H1 (cell line): ENCODE data around the gene APAF1. TPM values are rescaled to one million over a fixed set of nuclear protein-coding genes. Genes with fewer than 3 reads are reported as not detected.
A peak's percentile ranks its signal among the peaks of the same experiment; 100 is the strongest.

Experiments
- CTCF ChIA-PET: fragments of 300-600 bp; sonication (Branson Sonifier 250); formaldehyde crosslinking; loops from one replicate; lab custom pipeline; 2021; ENCODE audit not compliant: partially characterized antibody; lab: Charles Lee
- POLR2A ChIA-PET: fragments of 300-600 bp; sonication (Branson Sonifier 250); formaldehyde crosslinking; loops from one replicate; lab custom pipeline; 2021; ENCODE audit warnings: inconsistent platforms; ENCODE audit not compliant: partially characterized antibody; lab: Charles Lee
- DNase-seq, 2 experiments: peaks; one replicate each; pipeline versions ENCODE4 v3.0.0 to v3.0.0-alpha.2; 2010 to 2022; ENCODE audit warnings: low spot score in 2 of 2, low read depth in 1 of 2, mixed read lengths in 1 of 2
- FAIRE-seq: peaks from 2 replicates; lab custom pipeline; 2011; peaks lifted over from hg19 to GRCh38; lab: Jason Lieb, UNC
- H2AFZ ChIP-seq: 2 replicates; pipeline ENCODE4 v1.8.1; 2012; ENCODE audit warnings: low read length, inconsistent platforms
- H2AK5ac ChIP-seq: 2 replicates; pipeline ENCODE4 v1.6.1; 2013; ENCODE audit warnings: low read depth, low read length
- H2BK120ac ChIP-seq: replicated peaks from 2 replicates; pipeline ENCODE3; 2013; ENCODE audit warnings: low read depth, low read length, inconsistent platforms
- H2BK12ac ChIP-seq: 2 replicates; pipeline ENCODE4 v1.6.1; 2013; ENCODE audit warnings: low read depth, low read length
- H2BK15ac ChIP-seq: 2 replicates; pipeline ENCODE4 v1.6.1; 2013; ENCODE audit warnings: low read length
- H2BK20ac ChIP-seq: 2 replicates; pipeline ENCODE4 v1.6.1; 2013; ENCODE audit warnings: low read length
- H2BK5ac ChIP-seq: 2 replicates; pipeline ENCODE4 v1.6.1; 2013; ENCODE audit warnings: low read depth, low read length
- H3K14ac ChIP-seq: 2 replicates; pipeline ENCODE4 v1.6.1; 2013; ENCODE audit warnings: inconsistent platforms; ENCODE audit not compliant: insufficient read length
- H3K18ac ChIP-seq: 2 replicates; pipeline ENCODE4 v1.6.1; 2013; ENCODE audit warnings: low read length; ENCODE audit errors: extremely low read depth
- H3K23ac ChIP-seq: 2 replicates; pipeline ENCODE4 v1.6.1; 2013; ENCODE audit warnings: inconsistent platforms; ENCODE audit not compliant: insufficient read length
- H3K23me2 ChIP-seq: 2 replicates; pipeline ENCODE4 v1.6.1; 2013; ENCODE audit warnings: low read depth, low read length
- H3K27ac ChIP-seq: 2 replicates; pipeline ENCODE4 v1.6.1; 2011; ENCODE audit warnings: low read depth, low read length, inconsistent platforms
- H3K27me3 ChIP-seq, 4 experiments: replicated peaks in 1 of 4; 1 replicate in 1 of 4; 2 replicates in 3 of 4; pipeline versions ENCODE4 v1.6.1 to v1.8.1; 2011 to 2013; ENCODE audit warnings: low read length in 3 of 4, mild to moderate bottlenecking in 3 of 4, inconsistent platforms in 2 of 4, mixed read lengths in 2 of 4, moderate library complexity in 1 of 4; ENCODE audit not compliant: control insufficient read depth in 3 of 4, insufficient read depth in 3 of 4; ENCODE audit errors: extremely low read depth in 1 of 4
- H3K36me3 ChIP-seq, 4 experiments: 2 replicates each; pipeline versions ENCODE4 v1.6.1 to v1.8.1; 2011 to 2013; ENCODE audit warnings: mild to moderate bottlenecking in 4 of 4, low read length in 3 of 4, moderate library complexity in 2 of 4, control low read depth in 1 of 4, inconsistent platforms in 1 of 4; ENCODE audit not compliant: insufficient read depth in 4 of 4, control insufficient read depth in 2 of 4
- H3K4ac ChIP-seq: replicated peaks from 2 replicates; pipeline ENCODE3; 2013; ENCODE audit warnings: low read length, low read depth, mixed read lengths, inconsistent platforms; ENCODE audit not compliant: insufficient read length
- H3K4me1 ChIP-seq, 4 experiments: replicated peaks in 1 of 4; 1 replicate in 1 of 4; 2 replicates in 3 of 4; pipeline versions ENCODE4 v1.6.1 to v1.8.1; 2011 to 2013; ENCODE audit warnings: low read length in 3 of 4, inconsistent platforms in 2 of 4, mixed read lengths in 1 of 4; ENCODE audit not compliant: insufficient read depth in 4 of 4, control insufficient read depth in 3 of 4
- H3K4me2 ChIP-seq, 2 experiments: 2 replicates each; pipeline versions ENCODE4 v1.6.1 to v1.8.1; 2011 to 2013; ENCODE audit warnings: low read depth in 2 of 2, low read length in 2 of 2, control low read depth in 1 of 2, inconsistent platforms in 1 of 2, mild to moderate bottlenecking in 1 of 2; ENCODE audit not compliant: insufficient read depth in 1 of 2
- H3K4me3 ChIP-seq, 4 experiments: fragments of 200-600, 300-600 bp in 1 of 4; sonication (generic), shearing (Covaris generic), sonication (Bioruptor Twin) in 1 of 4; 2 replicates each; pipeline versions ENCODE4 v1.5.1 to v1.8.1; 2011 to 2016; ENCODE audit warnings: low read length in 4 of 4, low read depth in 3 of 4, control low read depth in 2 of 4, inconsistent platforms in 2 of 4, mild to moderate bottlenecking in 2 of 4, mixed read lengths in 1 of 4, moderate library complexity in 1 of 4; ENCODE audit not compliant: insufficient read depth in 2 of 4; ENCODE audit errors: extremely low read depth in 1 of 4
- H3K56ac ChIP-seq: replicated peaks from 2 replicates; pipeline ENCODE3; 2013; ENCODE audit warnings: low read depth, mild to moderate bottlenecking, mixed read lengths, low read length, inconsistent platforms; ENCODE audit not compliant: insufficient read length
- H3K79me1 ChIP-seq: 2 replicates; pipeline ENCODE4 v1.6.1; 2013; ENCODE audit warnings: low read depth, low read length, control low read depth
- H3K79me2 ChIP-seq, 2 experiments: 2 replicates each; pipeline versions ENCODE4 v1.6.1 to v1.8.1; 2012 to 2013; ENCODE audit warnings: low read length in 2 of 2, mild to moderate bottlenecking in 2 of 2, inconsistent platforms in 1 of 2; ENCODE audit not compliant: insufficient read depth in 2 of 2, control insufficient read depth in 1 of 2
- H3K9ac ChIP-seq, 4 experiments: replicated peaks in 1 of 4; 1 replicate in 1 of 4; 2 replicates in 3 of 4; pipeline versions ENCODE4 v1.6.1 to v1.8.1; 2011 to 2013; ENCODE audit warnings: low read depth in 3 of 4, low read length in 3 of 4, control low read depth in 2 of 4, mild to moderate bottlenecking in 2 of 4, moderate library complexity in 2 of 4, inconsistent platforms in 1 of 4; ENCODE audit errors: extremely low read depth in 1 of 4
- H3K9me3 ChIP-seq, 2 experiments: 2 replicates each; pipeline versions ENCODE4 v1.6.1 to v1.8.1; 2012 to 2013; ENCODE audit warnings: mild to moderate bottlenecking in 2 of 2, moderate library complexity in 2 of 2, control low read depth in 1 of 2, inconsistent platforms in 1 of 2, low read depth in 1 of 2, low read length in 1 of 2, mixed read lengths in 1 of 2; ENCODE audit not compliant: insufficient read depth in 2 of 2
- H4K20me1 ChIP-seq, 2 experiments: replicated peaks in 1 of 2; 2 replicates each; pipeline versions ENCODE3 to v1.8.1; 2011 to 2013; ENCODE audit warnings: inconsistent platforms in 2 of 2, low read length in 2 of 2, mild to moderate bottlenecking in 1 of 2; ENCODE audit not compliant: insufficient read depth in 2 of 2, control insufficient read depth in 1 of 2
- H4K5ac ChIP-seq: 2 replicates; pipeline ENCODE4 v1.6.1; 2013; ENCODE audit warnings: low read length, low read depth, mixed read lengths, inconsistent platforms; ENCODE audit not compliant: insufficient read length
- H4K8ac ChIP-seq: 2 replicates; pipeline ENCODE4 v1.8.0; 2013; ENCODE audit warnings: mild to moderate bottlenecking, moderate library complexity, low read length, inconsistent platforms; ENCODE audit not compliant: insufficient read depth; ENCODE audit errors: extremely low read depth
- H4K91ac ChIP-seq: replicated peaks from 2 replicates; pipeline ENCODE3; 2013; ENCODE audit warnings: low read length, mixed read lengths, inconsistent platforms; ENCODE audit not compliant: insufficient read length
- EP300 ChIP-seq, 2 experiments: IDR thresholded peaks; 1 replicate in 1 of 2; 2 replicates in 1 of 2; pipeline ENCODE4 v1.6.1; 2011 to 2012; ENCODE audit warnings: low read depth in 2 of 2, low read length in 2 of 2, mild to moderate bottlenecking in 2 of 2, borderline replicate concordance in 1 of 2, inconsistent platforms in 1 of 2, moderate library complexity in 1 of 2
- EZH2 ChIP-seq: fragments of 200-600 bp; sonication (generic); IDR thresholded peaks from 2 replicates; pipeline ENCODE4 v1.7.1; 2012; ENCODE audit warnings: low read depth, mild to moderate bottlenecking, moderate library complexity, low read length, inconsistent platforms; ENCODE audit not compliant: severe bottlenecking
- GABPA ChIP-seq: IDR thresholded peaks from 2 replicates; pipeline ENCODE4 v1.6.1; 2011; ENCODE audit warnings: mild to moderate bottlenecking, low read length, moderate library complexity, borderline replicate concordance; ENCODE audit not compliant: insufficient read depth
- HDAC2 ChIP-seq, 2 experiments: fragments of 300-600 bp in 1 of 2; sonication (generic) in 1 of 2; IDR thresholded peaks; 2 replicates each; pipeline ENCODE4 v1.6.1; 2011 to 2012; ENCODE audit warnings: low read depth in 2 of 2, low read length in 2 of 2, mild to moderate bottlenecking in 2 of 2, moderate library complexity in 2 of 2, borderline replicate concordance in 1 of 2, inconsistent platforms in 1 of 2
- KDM4A ChIP-seq: IDR thresholded peaks from one replicate; pipeline ENCODE4 v1.7.1; 2012; ENCODE audit warnings: low read depth, mild to moderate bottlenecking, moderate library complexity, low read length, inconsistent platforms; ENCODE audit not compliant: severe bottlenecking
- KDM5A ChIP-seq: fragments of 200-600 bp; IDR thresholded peaks from 2 replicates; pipeline ENCODE4 v1.7.1; 2012; ENCODE audit warnings: mild to moderate bottlenecking, low read length, inconsistent platforms, mixed read lengths
- MAX ChIP-seq: IDR thresholded peaks from 2 replicates; pipeline ENCODE4 v1.6.1; 2012; ENCODE audit warnings: inconsistent platforms
- RBBP5 ChIP-seq: IDR thresholded peaks from 2 replicates; pipeline ENCODE4 v1.7.1; 2012; ENCODE audit warnings: low read depth, mild to moderate bottlenecking, inconsistent platforms, low read length, moderate library complexity, borderline replicate concordance
- TAF1 ChIP-seq: IDR thresholded peaks from 2 replicates; pipeline ENCODE4 v1.6.1; 2011; ENCODE audit warnings: mild to moderate bottlenecking, low read depth, low read length
- WGBS, 2 experiments: shearing (Covaris generic) in 1 of 2; methylation state at CpG; one replicate each; pipeline versions ENCODE4 v1.1.6 to v1.1.7; 2013 to 2015; ENCODE audit warnings: low lambda C conversion rate in 2 of 2, mixed read lengths in 2 of 2, inconsistent platforms in 1 of 2, low coverage in 1 of 2, missing lambda C conversion rate in 1 of 2; ENCODE audit not compliant: insufficient replicate concordance in 2 of 2, insufficient coverage in 1 of 2, insufficient read length in 1 of 2; ENCODE audit errors: extremely low coverage in 1 of 2, missing lambda C conversion rate in 1 of 2; 5-methylcytosine and 5-hydroxymethylcytosine counted together
- polyA plus RNA-seq, 7 experiments: library from polyadenylated mRNA; depleted of rRNA in 3 of 7; stranded (reverse) in 5 of 7; unstranded in 2 of 7; fragments of >200 nt in 5 of 7; fragments of 200-250 nt in 2 of 7; gene quantifications; 1 replicate in 5 of 7; 2 replicates in 1 of 7; 4 replicates in 1 of 7; pipeline versions ENCODE4 v1.2.1 to v1.2.3, GENCODE V29; 2011 to 2013; ENCODE audit warnings: missing spikeins in 2 of 7, mixed read lengths in 2 of 7
- total RNA-seq: library from RNA; stranded (reverse); fragmentation: NEBNext Ultra II Directional; extraction: Animal tissue kit (Norgen Biotek cat#: 25700); gene quantifications from 2 replicates; pipeline ENCODE4 v1.2.1, GENCODE V29; 2021
- TF ChIP-seq, protein P1 (sequence below): IDR thresholded peaks from 2 replicates; pipeline ENCODE4 v1.6.1; 2011; ENCODE audit warnings: low read depth, mild to moderate bottlenecking, low read length; ENCODE audit not compliant: insufficient read depth

APAF1 gene
- total and polyA plus RNA-seq, 2 of the 8 experiments (the other 6 are each of a cell fraction or from before 2014, with no cell fraction given): 4.7 to 22.6 TPM

DNA sequence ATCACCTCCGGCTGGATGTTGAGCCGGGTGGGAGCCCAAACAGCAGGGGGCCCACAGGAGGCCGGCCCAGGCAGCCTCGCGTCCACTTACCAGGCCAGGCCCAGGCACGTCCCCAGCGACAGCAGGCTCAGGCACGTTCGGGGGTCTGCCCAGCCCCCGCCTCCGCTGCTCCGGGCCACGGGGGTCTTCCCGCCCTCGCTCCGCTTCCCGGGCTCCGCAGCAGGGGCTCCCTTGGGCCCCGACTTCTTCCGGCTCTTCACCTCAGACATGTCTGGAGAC is 718 bp upstream of the APAF1 start:
- Histone ChIP-seq H2BK12ac (no peak overlapping the region), H3K4me3 (peak overlapping the region; percentile 78 to 95 (median 88)), H2AFZ (0 out of 2 replicates have a peak overlapping the region, but pooled peaks have one; percentile 43), H3K4me1 (no peaks in the 10 kb centered on the region; a peak in 1 of 7 replicates), H3K4ac (peak overlapping the region; percentile 48), H3K79me2 (peaks cover 0 to 16% of the 10 kb centered on the region in 2 experiments; a peak in 2 of 4 replicates), H3K36me3 (peaks cover 0 to 4% (median 0%) of the 10 kb centered on the region in 4 experiments; a peak in 2 of 8 replicates), H3K79me1 (no peaks in the 10 kb centered on the region; the same call in 1 of the 2 replicates), H4K20me1 (peaks cover 2% of the 10 kb centered on the region in 2 experiments), H3K27ac (peak overlapping the region; percentile 15; the same call in 1 of the 2 replicates), H2AK5ac (no peak overlapping the region), H2BK20ac (no peak overlapping the region), H4K8ac (no peak overlapping the region; the same call in 1 of the 2 replicates), H3K18ac (peak overlapping the region; percentile 71), H3K23ac (no peak overlapping the region), H3K56ac (no peak overlapping the region), H3K4me2 (peak overlapping the region; percentile 67 to 92), H4K91ac (no peak overlapping the region), H3K14ac (no peak overlapping the region), H3K9ac (peak overlapping the region in 3 of 4 experiments; percentile 53 to 64 (median 60); a peak in 5 of 7 replicates), H2BK15ac (no peak overlapping the region), H2BK120ac (no peak overlapping the region), H3K9me3 (no peaks in the 10 kb centered on the region), H3K23me2 (peaks cover 8% of the 10 kb centered on the region), H2BK5ac (peak overlapping the region; percentile 78; the same call in 1 of the 2 replicates), H3K27me3 (no peaks in the 10 kb centered on the region), H4K5ac (peak overlapping the region; percentile 59)
- TF ChIP-seq, protein P1, sequence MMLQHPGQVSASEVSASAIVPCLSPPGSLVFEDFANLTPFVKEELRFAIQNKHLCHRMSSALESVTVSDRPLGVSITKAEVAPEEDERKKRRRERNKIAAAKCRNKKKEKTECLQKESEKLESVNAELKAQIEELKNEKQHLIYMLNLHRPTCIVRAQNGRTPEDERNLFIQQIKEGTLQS: no peak
- TF ChIP-seq MAX (0 out of 2 replicates have a peak, but pooled peaks have one; percentile 3), KDM5A (0 out of 2 replicates have a peak, but pooled peaks have one; percentile 11), EZH2 (no peak), KDM4A (peak; percentile 56), GABPA (no peak), RBBP5 (peak; percentile 91; the same call in 1 of the 2 replicates), EP300 (IDR thresholded peaks at IDR 0.05; ENCODE audit: borderline replicate concordance in 1 of 2, low read depth in 2 of 2, low read length in 2 of 2) (no peak), TAF1 (peak; percentile 23; the same call in 1 of the 2 replicates), HDAC2 (IDR thresholded peaks at IDR 0.05; ENCODE audit: borderline replicate concordance in 1 of 2, low read depth in 2 of 2, low read length in 2 of 2) (0 out of 4 replicates have a peak, but pooled peaks of 1 of the 2 experiments have one; percentile 17)
- FAIRE-seq: no peak
- ChIA-PET CTCF (interaction anchor here (1.4 kb wide), 2 partner anchors 10 to 13 kb away, joined by 3 read pairs; no protein-coding TSS in a partner anchor), POLR2A (interaction anchor here (1.1 to 1.7 kb wide), 7 partner anchors 7 to 131 kb away, joined by 3 to 7 read pairs (median 4); partner anchors contain the start of genes SLC25A3 and TMPO)
- WGBS, 2 experiments: 1% methylated on average over 20 of the region's 20 CpGs; no CpG with 5 or more reads in 1 of the 2 experiments
- no peak for DNase-seq
